Measurements from ENCODE around the gene ADAMTSL1. TPM values are rescaled to one million over a fixed set of nuclear protein-coding genes. Genes with fewer than 3 reads are reported as not detected.

The ADAMTSL1 gene
- total and polyA plus RNA-seq, 4 donors = 0.31 to 3.4 (median 1.9) TPM

- no peaks in the 10 kb centered on the region for H3K27me3 ChIP-seq (ENCODE audit: control insufficient read depth in 4 of 4, insufficient read depth in 4 of 4, low read length in 3 of 4)
- no peak overlapping the region for H3K27ac ChIP-seq (ENCODE audit: low read depth in 1 of 2, low read length in 2 of 2)
- H3K9ac ChIP-seq (ENCODE audit: low read depth in 1 of 2, low read length in 2 of 2) = no peak overlapping the region
- WGBS = 89% methylated on average over 2 of the region's 2 CpGs
- no peaks in the 10 kb centered on the region for H3K36me3 ChIP-seq (ENCODE audit: control insufficient read depth in 4 of 4, insufficient read depth in 3 of 4, low read depth in 1 of 4, low read length in 3 of 4)
- H3K4me1 ChIP-seq (ENCODE audit: control insufficient read depth in 4 of 4, insufficient read depth in 4 of 4, low read length in 3 of 4) = peaks cover 0 to 6% (median 0%) of the 10 kb centered on the region in 4 donors
- H3K9me3 ChIP-seq (ENCODE audit: control insufficient read depth in 4 of 4, low read length in 3 of 4) = no peaks in the 10 kb centered on the region
- no peak for DNase-seq (ENCODE audit: low spot score)
- no peak overlapping the region for H3K4me3 ChIP-seq (ENCODE audit: low read depth in 1 of 3, low read length in 3 of 3)
- no peak for TF ChIP-seq FOXA2 (IDR thresholded peaks at IDR 0.05)
- TF ChIP-seq SP1 (IDR thresholded peaks at IDR 0.05) = no peak
These were observed 144.9 kb downstream of the ADAMTSL1 start for GRCh38 chr9:18618862-18619261.

DNA sequence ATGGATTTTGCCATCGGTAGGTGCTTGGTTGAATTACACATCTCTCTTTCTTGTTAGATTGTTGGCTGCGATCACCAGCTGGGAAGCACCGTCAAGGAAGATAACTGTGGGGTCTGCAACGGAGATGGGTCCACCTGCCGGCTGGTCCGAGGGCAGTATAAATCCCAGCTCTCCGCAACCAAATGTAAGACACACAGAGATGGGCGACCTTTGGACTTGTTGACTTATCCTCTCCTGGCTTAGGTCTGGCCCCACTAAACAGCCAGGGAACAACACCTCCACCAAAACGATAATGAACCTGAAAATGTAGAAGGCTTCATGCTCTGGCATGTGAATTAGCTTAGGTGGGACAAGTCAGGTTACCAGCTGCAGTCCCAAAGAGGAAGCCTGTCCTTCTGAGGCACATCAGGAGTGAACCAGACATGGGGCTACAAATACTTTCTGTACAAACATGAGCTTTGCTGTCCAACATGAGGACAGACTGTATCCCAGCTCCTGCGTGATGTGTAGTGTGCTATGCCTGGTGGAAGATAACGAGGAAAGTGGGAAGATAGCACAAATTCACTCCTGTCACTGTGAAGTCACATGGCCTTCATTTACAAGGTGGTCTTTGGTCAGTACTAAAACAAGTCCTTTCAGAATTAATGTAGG lies 148.4 kb downstream of the ADAMTSL1 start:
- Histone ChIP-seq H3K27me3 (ENCODE audit: control insufficient read depth in 4 of 4, insufficient read depth in 4 of 4, low read length in 3 of 4) (no peaks in the 10 kb centered on the region), H3K27ac (ENCODE audit: low read depth in 1 of 2, low read length in 2 of 2) (no peak overlapping the region), H3K9me3 (ENCODE audit: control insufficient read depth in 4 of 4, low read length in 3 of 4) (no peaks in the 10 kb centered on the region), H3K36me3 (ENCODE audit: control insufficient read depth in 4 of 4, insufficient read depth in 3 of 4, low read depth in 1 of 4, low read length in 3 of 4) (no peaks in the 10 kb centered on the region), H3K4me1 (ENCODE audit: control insufficient read depth in 4 of 4, insufficient read depth in 4 of 4, low read length in 3 of 4) (peaks cover 0 to 6% (median 0%) of the 10 kb centered on the region in 4 donors), H3K4me3 (ENCODE audit: low read depth in 1 of 3, low read length in 3 of 3) (no peak overlapping the region), H3K9ac (ENCODE audit: low read depth in 1 of 2, low read length in 2 of 2) (no peak overlapping the region)
- WGBS = 52% methylated on average over 11 of the region's 11 CpGs
- TF ChIP-seq RAD21 (IDR thresholded peaks at IDR 0.05) (peak; percentile 44 to 67), HNF4A (conservative IDR thresholded peaks at IDR 0.05) (peak; percentile 81 to 90), FOXA2 (IDR thresholded peaks at IDR 0.05) (peak; percentile 72), SP1 (IDR thresholded peaks at IDR 0.05) (peak; percentile 87), JUND (IDR thresholded peaks at IDR 0.05) (no peak), HNF4G (IDR thresholded peaks at IDR 0.05) (peak; percentile 81), YY1 (IDR thresholded peaks at IDR 0.05) (no peak), RXRA (IDR thresholded peaks at IDR 0.05) (peak; percentile 16 to 38)
- no peak for DNase-seq (ENCODE audit: low spot score)

GRCh38 chr9:18623221-18624079 lies 149.5 kb downstream of the ADAMTSL1 start:
- 83% methylated on average over 4 of the region's 4 CpGs for WGBS
- H3K9me3 ChIP-seq (ENCODE audit: control insufficient read depth in 4 of 4, low read length in 3 of 4) = no peaks in the 10 kb centered on the region
- TF ChIP-seq CTCF (IDR thresholded peaks at IDR 0.05; ENCODE audit: low read depth, low read length, missing input control) (no peak), HNF4A (conservative IDR thresholded peaks at IDR 0.05) (no peak), RAD21 (IDR thresholded peaks at IDR 0.05) (no peak), HNF4G (IDR thresholded peaks at IDR 0.05) (no peak), FOXA2 (IDR thresholded peaks at IDR 0.05) (no peak), EGR1 (IDR thresholded peaks at IDR 0.05; ENCODE audit: low read depth in 2 of 2) (no peak), MAX (IDR thresholded peaks at IDR 0.05) (no peak), NR2F2 (IDR thresholded peaks at IDR 0.05) (no peak), RXRA (IDR thresholded peaks at IDR 0.05) (no peak), SP1 (IDR thresholded peaks at IDR 0.05) (no peak), TAF1 (conservative IDR thresholded peaks at IDR 0.05) (no peak), YY1 (IDR thresholded peaks at IDR 0.05) (no peak), JUND (IDR thresholded peaks at IDR 0.05) (no peak)
- TF ChIP-seq, protein P1, sequence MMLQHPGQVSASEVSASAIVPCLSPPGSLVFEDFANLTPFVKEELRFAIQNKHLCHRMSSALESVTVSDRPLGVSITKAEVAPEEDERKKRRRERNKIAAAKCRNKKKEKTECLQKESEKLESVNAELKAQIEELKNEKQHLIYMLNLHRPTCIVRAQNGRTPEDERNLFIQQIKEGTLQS (IDR thresholded peaks at IDR 0.05) = no peak
- no peak overlapping the region for H3K9ac ChIP-seq (ENCODE audit: low read depth in 1 of 2, low read length in 2 of 2)
- H3K4me3 ChIP-seq (ENCODE audit: low read depth in 1 of 3, low read length in 3 of 3) = no peak overlapping the region
- no peak overlapping the region for H3K27ac ChIP-seq (ENCODE audit: low read depth in 1 of 2, low read length in 2 of 2)
- H3K27me3 ChIP-seq (ENCODE audit: control insufficient read depth in 4 of 4, insufficient read depth in 4 of 4, low read length in 3 of 4) = no peaks in the 10 kb centered on the region
- no peaks in the 10 kb centered on the region for H3K36me3 ChIP-seq (ENCODE audit: control insufficient read depth in 4 of 4, insufficient read depth in 3 of 4, low read depth in 1 of 4, low read length in 3 of 4)
- peaks cover 0 to 6% (median 0%) of the 10 kb centered on the region in 4 donors for H3K4me1 ChIP-seq (ENCODE audit: control insufficient read depth in 4 of 4, insufficient read depth in 4 of 4, low read length in 3 of 4)
- DNase-seq (ENCODE audit: low spot score) = no peak
